ENCODE data around the gene LRRC8A.

DNA sequence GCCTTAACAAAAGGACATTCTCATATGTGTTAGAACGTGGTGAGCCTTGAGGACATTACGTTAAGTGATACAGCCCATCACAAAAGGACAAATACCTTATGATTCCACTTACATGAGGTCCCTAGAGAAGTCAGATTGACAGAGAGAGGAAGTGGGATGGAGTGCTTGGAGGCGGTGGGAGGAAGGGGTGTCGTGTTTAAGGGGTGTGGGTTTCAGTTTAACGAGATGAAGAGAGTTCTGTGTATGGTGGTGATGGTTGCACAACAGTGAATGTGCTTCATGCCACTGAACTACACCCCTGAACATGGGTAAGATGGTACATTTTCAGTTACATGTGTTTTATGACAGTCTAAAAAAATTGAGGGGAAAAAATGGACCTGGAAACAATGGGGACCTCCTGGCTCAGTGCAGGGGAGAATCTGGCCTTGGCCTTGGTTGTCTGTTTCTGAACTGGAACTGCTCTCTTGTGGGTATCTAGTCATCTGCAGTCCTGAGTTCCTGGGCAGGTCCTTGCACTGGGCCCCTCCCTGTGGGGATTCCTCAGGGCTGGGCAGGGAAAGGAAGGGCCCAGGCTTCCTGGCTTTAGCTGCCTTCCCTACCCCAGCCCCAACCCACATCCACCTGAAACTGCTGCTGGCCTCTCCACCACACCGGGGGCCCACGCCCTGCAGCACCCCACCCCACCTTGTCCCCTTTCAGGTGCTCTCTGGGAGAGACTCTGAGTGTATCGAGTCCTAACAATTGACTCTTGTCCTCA lies 17.8 kb downstream of the LRRC8A start:
- TF ChIP-seq POLR2AphosphoS5 (IDR thresholded peaks at IDR 0.05) (no peak), POLR2A (IDR thresholded peaks at IDR 0.05) (no peak), CTCF (IDR thresholded peaks at IDR 0.05) (no peak), EP300 (IDR thresholded peaks at IDR 0.05) (no peak)
